Left kidney (tissue), 2 donors: ENCODE results near the gene NISCH. TPM values are rescaled to one million over a fixed set of nuclear protein-coding genes. Genes with fewer than 3 reads are reported as not detected.
A peak's percentile ranks its signal among the peaks of the same experiment; 100 is the strongest.
"Not testable (repeated sequence)": the region's sequence is repeated elsewhere in the genome, so short reads cannot be mapped to it uniquely, and the experiment has no call there.

Source experiments
- DNase-seq: peaks from one replicate; pipeline ENCODE4 v3.0.0-alpha.2; 2013
- polyA plus RNA-seq: library from polyadenylated mRNA; unstranded; fragments of 120-200 nt; gene quantifications from one replicate; pipeline ENCODE4 v1.2.1, GENCODE V29; 2013; ENCODE audit not compliant: insufficient read length

NISCH gene
- polyA plus RNA-seq, 1 donor, result 130 TPM

DNA sequence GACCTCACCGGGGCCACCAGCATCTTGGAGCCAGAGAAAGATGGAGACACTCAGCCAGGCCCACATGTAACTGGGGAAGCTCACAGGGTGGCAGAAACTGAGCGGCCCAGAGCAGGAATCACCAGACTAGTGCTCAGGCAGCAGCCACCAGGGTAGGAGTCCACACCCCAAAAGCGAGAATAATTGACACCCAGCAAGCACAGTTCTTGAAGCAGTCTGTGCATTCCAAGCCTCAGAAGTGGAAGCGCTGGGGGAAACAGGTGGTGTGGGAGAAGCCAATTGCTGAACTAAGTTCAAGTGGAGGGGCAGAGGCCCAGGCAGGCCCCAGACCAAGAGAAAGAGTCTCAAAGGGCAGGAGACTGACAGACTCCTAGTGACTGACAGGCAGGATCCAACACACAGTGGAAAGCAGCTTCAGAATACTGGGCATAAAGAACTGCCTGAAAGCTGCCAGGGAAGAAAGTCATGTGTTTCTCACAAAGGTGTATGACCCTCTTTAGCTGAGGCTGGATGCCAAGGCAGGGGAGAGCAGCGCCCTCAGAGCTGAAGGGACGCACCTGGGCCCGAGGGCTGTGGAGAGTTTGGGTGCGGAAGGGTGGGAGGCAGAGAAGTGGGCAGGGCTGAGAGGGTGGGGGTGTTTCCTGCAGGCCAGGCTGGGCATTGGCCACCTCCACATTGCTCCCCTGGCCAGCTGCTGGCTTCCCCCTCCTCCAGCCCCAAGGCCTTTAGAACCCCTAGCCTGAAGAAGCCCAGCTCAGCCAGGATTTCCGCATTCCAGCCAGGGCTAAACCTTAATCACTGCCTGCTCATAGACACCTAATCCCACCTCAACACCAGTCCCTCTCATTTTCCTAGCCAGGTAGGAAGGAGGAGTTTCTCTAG is 70.5 kb downstream of the NISCH start:
- DNase-seq, result no peak

- DNase-seq, result not testable (repeated sequence)
These were observed 71.3 kb downstream of the NISCH start for GRCh38 chr3:52526671-52527038.

- DNase-seq, result no peak
These were observed 71.8 kb downstream of the NISCH start for GRCh38 chr3:52527039-52527731.

- DNase-seq, result no peak
These were observed 72.6 kb downstream of the NISCH start for GRCh38 chr3:52527732-52528585.

- no peak for DNase-seq
These were observed 73.4 kb downstream of the NISCH start for GRCh38 chr3:52528586-52529375.

DNA sequence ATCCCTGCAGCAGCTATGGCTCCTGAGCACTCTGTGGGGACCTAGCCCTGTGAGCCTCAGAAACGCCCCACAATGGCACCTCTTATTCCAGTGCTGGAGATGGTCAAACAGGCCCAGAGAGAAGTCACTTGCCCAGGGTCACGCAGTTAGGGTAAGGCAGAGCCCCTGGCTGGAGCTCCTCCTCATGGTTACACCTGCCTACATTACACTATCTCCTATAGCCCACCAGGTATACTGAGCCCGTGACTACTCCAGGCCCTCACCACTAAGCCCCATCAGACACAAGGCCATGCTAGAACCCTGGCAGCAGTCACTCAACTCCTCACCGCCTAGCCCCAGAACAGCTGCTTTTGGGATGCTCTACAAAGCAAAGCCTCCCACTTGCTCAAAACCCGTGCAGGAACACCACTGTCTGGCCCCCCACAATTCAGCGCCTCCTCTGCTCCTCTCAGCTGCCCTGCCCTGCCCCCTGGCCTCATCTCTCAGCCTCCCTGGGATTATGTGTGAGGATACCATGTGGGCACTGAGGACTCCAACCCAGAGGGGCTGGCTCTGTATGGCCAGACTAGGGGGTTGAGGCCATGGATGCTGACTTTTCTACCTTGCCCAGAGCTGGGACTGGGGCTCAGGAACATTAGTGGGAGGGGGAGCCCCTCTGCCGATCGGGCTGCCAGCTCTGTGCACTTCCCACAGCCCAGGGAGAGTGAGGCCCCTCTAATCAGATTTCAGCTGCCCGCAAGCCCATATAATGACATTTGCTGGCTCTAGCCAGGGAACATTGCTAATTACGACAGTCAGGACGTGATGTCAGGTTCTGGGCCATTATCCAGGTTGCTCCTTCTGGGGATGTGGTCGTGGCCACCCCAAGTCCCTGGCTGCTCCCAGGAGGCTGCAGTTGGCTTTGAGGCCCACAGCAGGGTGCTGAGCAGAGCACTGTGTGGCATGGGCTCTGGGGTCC is 74.3 kb downstream of the NISCH start:
- DNase-seq, result no peak

GRCh38 chr3:52530918-52531826 is 75.8 kb downstream of the NISCH start:
- DNase-seq, result no peak

DNA sequence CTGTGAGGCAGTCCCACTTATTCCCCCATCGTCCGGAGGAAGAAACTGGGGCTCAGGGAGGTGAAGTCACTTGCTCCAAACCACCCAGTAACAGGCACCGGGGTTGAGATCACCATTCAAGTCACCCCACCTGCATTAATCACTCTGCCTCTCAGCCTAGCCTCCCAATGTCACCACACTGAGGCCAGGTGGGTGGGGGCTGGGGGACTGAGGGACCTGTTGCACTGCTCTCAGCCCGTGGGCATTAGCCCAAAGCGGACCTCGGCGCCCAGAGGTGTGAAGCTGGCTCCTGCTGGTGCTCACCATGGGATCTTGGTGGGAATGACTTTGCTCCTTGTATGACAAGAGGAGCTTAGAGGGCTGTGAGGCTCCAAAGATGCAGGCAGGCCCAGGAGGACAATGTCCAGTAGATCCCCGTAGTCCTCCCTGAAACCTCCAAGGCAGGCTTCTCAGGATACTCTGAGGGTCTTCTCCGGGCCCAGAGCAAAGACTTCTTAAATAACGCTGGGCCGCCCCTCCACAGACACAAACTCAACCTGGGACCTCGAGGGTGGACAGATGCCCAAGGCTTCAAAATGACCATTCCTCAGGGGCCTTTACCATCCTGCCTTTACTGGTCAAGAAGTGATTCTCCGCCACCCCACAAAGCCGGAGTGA is 76.6 kb downstream of the NISCH start:
- no peak for DNase-seq

- no peak for DNase-seq
These were observed 77.1 kb downstream of the NISCH start for GRCh38 chr3:52532517-52532837.

DNA sequence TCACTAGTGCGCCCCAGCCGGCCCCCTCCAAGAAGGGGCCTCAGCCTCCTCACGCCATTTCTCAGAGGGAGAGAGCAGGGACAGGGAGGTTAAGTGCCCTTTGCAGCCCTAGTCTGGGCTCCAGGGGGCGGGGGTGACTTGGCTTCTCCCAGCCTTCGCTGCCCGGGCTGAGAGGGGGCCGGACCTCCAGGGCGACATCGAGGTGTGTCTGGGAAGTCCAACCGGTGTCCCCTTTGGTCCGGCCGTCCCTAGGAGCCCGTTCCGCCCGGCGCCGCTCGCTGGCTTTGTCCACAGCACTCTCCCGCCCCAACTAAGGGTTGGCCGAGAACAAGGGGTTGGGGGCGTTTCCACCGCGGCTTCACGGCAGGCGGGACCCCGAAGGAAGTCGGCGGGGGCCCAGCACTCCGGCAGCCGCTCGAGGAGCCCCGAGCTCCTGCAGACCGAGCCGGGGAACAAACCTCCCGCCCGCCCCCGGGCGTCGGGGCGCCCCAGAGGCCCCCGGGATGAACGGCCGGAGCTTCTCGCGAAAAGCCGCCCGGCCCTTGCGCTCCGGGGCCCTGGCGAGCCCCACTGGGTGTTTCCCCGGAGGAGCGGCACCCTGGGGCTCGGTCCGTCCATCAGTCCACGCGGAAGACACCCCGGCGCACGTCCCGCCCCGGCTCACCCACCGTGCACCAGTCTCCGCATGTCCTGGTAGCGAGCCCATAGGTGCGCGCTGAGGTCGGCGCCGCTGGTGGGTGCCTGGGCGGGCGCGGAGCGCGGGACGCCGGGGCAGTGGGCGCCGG is 77.6 kb downstream of the NISCH start:
- DNase-seq, result no peak

GRCh38 chr3:52533623-52534280 is 78.3 kb downstream of the NISCH start, which contains the start of gene NT5DC2:
TSS of gene NT5DC2 (minus strand) at chr3:52533857. CDS start at chr3:52533737, 120 bp downstream.
- peak; percentile 73 for DNase-seq

DNA sequence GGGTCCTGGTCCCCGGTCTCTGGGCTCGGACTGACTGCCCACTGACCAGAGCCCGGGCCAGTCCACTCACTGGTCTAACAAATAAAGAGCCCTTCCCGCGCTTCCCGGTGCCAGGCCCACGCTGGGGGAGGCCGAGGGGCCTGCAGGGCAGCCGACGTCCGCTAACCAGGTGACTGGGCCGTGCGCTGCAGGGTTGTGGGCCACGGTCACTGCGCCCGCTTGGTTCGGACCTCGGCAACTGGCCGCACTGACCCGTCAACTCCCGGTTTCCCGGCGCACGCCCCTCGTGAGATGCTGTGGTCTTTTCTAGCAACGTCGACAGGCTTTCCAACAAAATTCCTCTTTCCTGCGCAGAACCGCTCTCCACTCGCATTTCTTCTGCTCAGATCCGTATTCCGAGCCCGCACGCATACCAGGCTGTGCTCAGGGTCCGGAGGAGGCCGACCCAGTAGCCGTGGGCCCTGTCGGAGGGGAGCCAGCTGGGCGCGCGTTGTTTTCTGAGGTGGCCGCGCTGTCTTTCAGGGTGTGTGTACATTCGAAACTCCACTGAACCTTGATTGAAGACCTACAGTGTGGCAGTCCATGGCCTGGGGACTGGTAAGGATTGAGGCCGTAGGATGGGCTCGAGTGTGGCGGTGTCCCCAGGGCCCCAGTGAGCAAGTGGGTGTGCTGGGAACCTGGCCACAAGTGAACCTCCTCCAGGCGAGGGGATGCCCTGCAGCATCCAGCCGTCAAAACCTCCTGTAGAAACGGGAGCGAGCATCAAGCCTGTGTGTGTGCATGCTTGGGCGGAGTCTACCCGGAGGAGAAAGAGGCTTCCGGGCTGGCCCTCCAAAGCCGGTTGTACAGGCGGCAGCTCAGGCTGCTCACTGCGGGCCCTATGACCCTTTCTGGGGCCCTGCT is 79.1 kb downstream of the NISCH start:
- no peak for DNase-seq

DNA sequence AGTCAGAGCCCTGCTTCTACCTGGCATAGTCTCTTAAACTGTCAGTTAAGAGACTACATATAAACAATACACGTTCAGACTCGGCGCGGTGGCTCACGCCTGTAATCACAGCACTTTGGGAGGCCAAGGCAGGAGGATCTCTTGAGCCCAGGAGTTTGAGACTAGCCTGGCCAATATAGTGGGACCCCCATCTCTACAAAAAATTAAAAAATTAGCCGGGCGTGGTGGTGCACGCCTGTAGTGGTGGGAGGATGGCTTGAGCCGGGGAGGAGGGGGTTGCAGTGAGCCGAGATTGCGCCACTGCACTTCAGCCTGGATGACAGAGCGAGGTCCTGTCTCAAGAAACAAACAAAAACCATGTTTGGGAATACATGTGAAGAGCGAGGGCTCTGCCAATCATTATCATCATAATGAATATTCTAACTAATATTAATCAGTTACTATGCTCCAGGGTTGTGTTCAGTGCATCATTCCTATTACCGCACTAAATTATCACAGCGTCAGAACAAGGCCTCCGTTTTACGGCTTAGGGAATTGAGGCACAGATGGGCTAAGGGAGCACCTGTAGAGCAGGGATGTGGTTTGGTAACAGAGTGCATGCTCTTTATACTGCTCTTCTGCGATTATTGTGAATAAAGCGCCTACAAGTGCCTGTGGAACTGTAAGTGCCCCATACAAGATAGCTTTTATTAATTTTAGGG is 80.2 kb downstream of the NISCH start:
- DNase-seq, result no peak

DNA sequence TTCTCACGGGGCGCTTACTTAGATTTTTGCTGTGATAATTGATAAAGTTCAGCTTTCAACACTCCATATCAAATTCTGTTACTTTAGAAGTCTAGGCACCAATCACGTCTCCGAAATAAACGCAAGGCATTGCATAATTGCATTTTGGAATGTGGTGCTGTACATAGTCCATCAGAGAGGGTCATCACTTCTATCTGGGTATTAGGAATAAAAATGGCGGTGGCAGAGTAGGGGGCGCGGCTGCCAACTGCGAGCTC is 80.6 kb downstream of the NISCH start:
- DNase-seq, result no peak

- peak; percentile 97 for DNase-seq
These were observed 81.2 kb downstream of the NISCH start, which contains the start of gene UQCC5 for GRCh38 chr3:52536369-52537164. TSS of gene UQCC5 (plus strand) at chr3:52536605. CDS start at chr3:52536756, 151 bp downstream.
